Nephron progenitor cell (in vitro differentiated cells): ENCODE measurements around the gene EVL.

Experiments
- DNase-seq: peaks from one replicate; pipeline ENCODE4 v3.0.0; 2021
- H3K27ac Mint-ChIP-seq: 2 replicates; pipeline ENCODE4 v1.8.0; 2021; ENCODE audit warnings: mild to moderate bottlenecking, moderate library complexity, mixed read lengths
- H3K27me3 Mint-ChIP-seq: 2 replicates; pipeline ENCODE4 v1.8.0; 2021; ENCODE audit warnings: mild to moderate bottlenecking, low read depth, mixed read lengths; ENCODE audit not compliant: poor library complexity
- H3K36me3 Mint-ChIP-seq: 2 replicates; pipeline ENCODE4 v1.8.0; 2021; ENCODE audit warnings: low read depth, mixed read lengths
- H3K4me1 Mint-ChIP-seq: 2 replicates; pipeline ENCODE4 v1.8.0; 2021; ENCODE audit warnings: mixed read lengths
- H3K4me3 Mint-ChIP-seq: 2 replicates; pipeline ENCODE4 v1.8.0; 2021; ENCODE audit warnings: mild to moderate bottlenecking, moderate library complexity, mixed read lengths
- H3K9me3 Mint-ChIP-seq: 2 replicates; pipeline ENCODE4 v1.8.0; 2021; ENCODE audit warnings: mild to moderate bottlenecking, moderate library complexity, mixed read lengths
- CTCF ChIP-seq: fragments of 200-600 bp; sonication (generic); IDR thresholded peaks from 2 replicates; pipeline ENCODE4 v1.5.0; 2021; ENCODE audit warnings: antibody characterized with exemption

Gene EVL

GRCh38 chr14:100079726-100080005 is 14.4 kb downstream of the EVL start:
- peaks cover 6% of the 10 kb centered on the region for H3K9me3 Mint-ChIP-seq
- peaks cover 56% of the 10 kb centered on the region for H3K4me1 Mint-ChIP-seq
- TF ChIP-seq CTCF, result no peak
- no peak overlapping the region for H3K4me3 Mint-ChIP-seq
- peaks cover 23% of the 10 kb centered on the region for H3K36me3 Mint-ChIP-seq
- peaks cover 2% of the 10 kb centered on the region for H3K27me3 Mint-ChIP-seq
- no peak overlapping the region for H3K27ac Mint-ChIP-seq
- DNase-seq, result no peak

DNA sequence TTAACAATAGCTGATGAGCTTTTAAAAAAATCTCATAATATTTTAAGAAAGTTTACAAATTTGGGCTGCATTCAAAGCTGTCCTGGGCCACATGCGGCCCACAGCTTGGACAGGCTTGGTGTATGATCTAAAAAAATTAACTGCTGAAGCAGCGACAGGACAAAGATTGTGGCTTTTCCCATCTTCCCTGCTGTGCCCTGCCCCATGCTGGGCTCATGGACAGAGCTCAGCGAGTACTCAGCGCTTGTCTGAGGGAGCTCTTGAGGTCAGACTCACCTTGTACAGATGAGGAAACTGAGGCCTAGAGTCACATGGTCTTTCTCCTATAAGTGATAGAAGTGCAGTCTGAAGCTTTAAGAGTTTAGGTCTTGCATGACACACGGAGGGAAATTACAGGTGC is 15.0 kb downstream of the EVL start:
- Mint-ChIP-seq H3K4me1 (peaks cover 51% of the 10 kb centered on the region), H3K9me3 (peaks cover 6% of the 10 kb centered on the region), H3K36me3 (peaks cover 29% of the 10 kb centered on the region), H3K4me3 (no peak overlapping the region), H3K27me3 (peaks cover 4% of the 10 kb centered on the region), H3K27ac (no peak overlapping the region)
- TF ChIP-seq CTCF, result no peak
- no peak for DNase-seq

DNA sequence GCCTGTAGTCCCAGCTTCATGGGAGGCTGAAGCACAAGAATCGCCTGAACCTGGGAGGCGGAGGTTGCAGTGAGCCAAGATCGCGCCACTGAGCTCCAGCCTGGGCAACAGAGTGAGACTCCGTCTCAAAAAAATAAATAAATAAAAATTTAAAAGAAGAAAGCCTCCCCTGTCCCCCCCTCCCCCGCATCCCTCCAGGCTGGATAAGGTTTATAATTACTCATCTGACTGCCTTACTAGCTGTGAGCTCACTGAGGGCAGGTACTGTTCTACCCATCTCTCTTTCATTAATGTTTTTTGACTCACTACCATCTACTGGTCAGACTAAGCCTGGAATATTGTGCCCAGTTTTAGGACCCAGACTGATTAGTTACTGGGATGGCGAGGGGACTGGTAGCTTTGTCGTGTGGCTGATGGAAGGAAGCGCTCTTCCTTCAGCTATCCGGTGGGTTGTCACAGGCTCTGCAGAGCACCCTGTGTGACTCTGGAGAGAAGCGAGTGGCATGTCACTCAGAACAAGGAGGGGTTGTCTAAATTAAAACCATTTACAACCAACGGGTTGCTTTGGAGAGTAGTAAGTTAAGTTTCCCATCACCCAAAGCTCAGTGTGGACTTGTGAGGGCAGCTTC is 16.9 kb downstream of the EVL start:
- no peak overlapping the region for H3K27ac Mint-ChIP-seq

DNA sequence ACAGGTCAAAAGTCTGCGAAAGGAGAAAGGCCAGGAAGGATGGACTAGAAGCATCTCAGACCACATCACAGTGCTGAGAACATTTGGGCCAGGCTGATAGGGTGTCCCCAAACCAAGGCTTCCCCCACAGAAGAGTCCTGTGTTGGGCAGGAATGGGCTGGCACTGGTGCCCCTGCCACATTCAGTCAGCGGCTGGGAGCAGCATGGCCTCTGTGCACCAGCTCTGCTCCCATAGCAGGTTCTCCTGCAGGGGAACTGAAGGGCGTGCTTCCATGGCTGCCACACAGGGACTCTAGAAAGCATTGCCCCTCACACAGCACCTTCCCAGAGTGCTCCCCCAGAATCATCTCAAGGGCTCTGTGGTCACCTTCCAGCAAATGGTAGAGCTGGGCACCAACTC is 17.5 kb downstream of the EVL start:
- TF ChIP-seq CTCF, result no peak
- Mint-ChIP-seq H3K27me3 (peaks cover 4% of the 10 kb centered on the region), H3K4me1 (peaks cover 28% of the 10 kb centered on the region), H3K27ac (no peak overlapping the region), H3K36me3 (peaks cover 38% of the 10 kb centered on the region), H3K9me3 (no peaks in the 10 kb centered on the region), H3K4me3 (no peak overlapping the region)
- no peak for DNase-seq

More for the DNA sequence above, 16.9 kb downstream of the EVL start:
- Mint-ChIP-seq H3K4me3 (no peak overlapping the region), H3K27me3 (peaks cover 4% of the 10 kb centered on the region), H3K9me3 (peaks cover 3% of the 10 kb centered on the region), H3K4me1 (peaks cover 32% of the 10 kb centered on the region), H3K36me3 (peaks cover 37% of the 10 kb centered on the region)
- no peak for DNase-seq
- TF ChIP-seq CTCF, result no peak

DNA sequence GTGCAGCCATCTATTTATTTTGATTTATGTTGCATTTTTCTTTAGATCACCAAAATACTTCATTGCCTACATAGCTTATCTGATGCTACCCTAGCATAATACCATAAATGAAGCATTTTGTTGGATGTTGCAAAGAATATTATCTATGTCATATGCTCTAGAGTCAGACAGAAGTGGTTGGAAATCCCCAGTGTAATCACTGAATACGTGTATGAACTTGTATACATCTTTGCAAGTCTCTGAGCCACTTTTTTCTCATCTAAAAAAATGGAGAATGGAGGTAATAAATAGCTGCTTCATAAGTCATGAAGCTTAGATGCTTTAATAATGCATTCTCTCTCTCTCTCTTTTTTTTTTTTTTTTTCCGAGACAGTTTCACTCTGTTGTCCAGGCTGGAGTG is 18.5 kb downstream of the EVL start:
- peaks cover 39% of the 10 kb centered on the region for H3K36me3 Mint-ChIP-seq

More for the DNA sequence above, 18.5 kb downstream of the EVL start:
- no peak for DNase-seq
- Mint-ChIP-seq H3K9me3 (no peaks in the 10 kb centered on the region), H3K4me3 (no peak overlapping the region), H3K27ac (no peak overlapping the region), H3K27me3 (peaks cover 4% of the 10 kb centered on the region), H3K4me1 (peaks cover 19% of the 10 kb centered on the region)
- TF ChIP-seq CTCF, result no peak
